ENCODE measurements around the gene ABLIM2. TPM values are rescaled to one million over a fixed set of nuclear protein-coding genes. Genes with fewer than 3 reads are reported as not detected.
"Not testable (repeated sequence)": the region's sequence is repeated elsewhere in the genome, so short reads cannot be mapped to it uniquely, and the experiment has no call there.

Gene ABLIM2
- total RNA-seq, 3 donors from 2014 or later (not counting 1 experiment from before 2014, with no cell fraction given): 0.71 to 2.8 (median 1.3) TPM

GRCh38 chr4:8142556-8142955, 16.1 kb downstream of the ABLIM2 start:
- H3K4me1 Mint-ChIP-seq: no peaks in the 10 kb centered on the region
- intact Hi-C loops (cut with micrococcal nuclease): no loop called here
- no peak for ATAC-seq

GRCh38 chr4:8141935-8142334, 16.7 kb downstream of the ABLIM2 start:
- Histone ChIP-seq H3K27me3 (ENCODE audit: control insufficient read depth, insufficient read depth, low read length) (no peaks in the 10 kb centered on the region), H3K27ac (ENCODE audit: low read length) (no peak overlapping the region), H3K9me3 (ENCODE audit: control insufficient read depth, insufficient read depth, low read length) (no peaks in the 10 kb centered on the region), H3K4me3 (ENCODE audit: low read length) (no peak overlapping the region), H3K36me3 (ENCODE audit: control insufficient read depth, insufficient read depth, low read length) (no peaks in the 10 kb centered on the region), H3K4me1 (ENCODE audit: control insufficient read depth, insufficient read depth, low read length) (no peaks in the 10 kb centered on the region)
- no peak for DNase-seq
- intact Hi-C loops (cut with micrococcal nuclease): no loop called here
- Mint-ChIP-seq H3K9me3 (peaks cover 3% of the 10 kb centered on the region in 2 donors), H3K4me3 (no peak overlapping the region), H3K27me3 (ENCODE audit: low read depth in 2 of 2) (peaks cover 7 to 13% of the 10 kb centered on the region in 2 donors), H3K36me3 (no peaks in the 10 kb centered on the region), H3K27ac (no peak overlapping the region), H3K4me1 (no peaks in the 10 kb centered on the region)
- ATAC-seq: no peak
- TF ChIP-seq CTCF (IDR thresholded peaks at IDR 0.05): no peak
- WGBS (ENCODE audit: insufficient coverage): 91% methylated on average over 9 of the region's 9 CpGs

More at GRCh38 chr4:8142556-8142955, 16.1 kb downstream of the ABLIM2 start:
- no peak for TF ChIP-seq CTCF (IDR thresholded peaks at IDR 0.05)
- Histone ChIP-seq H3K27ac (ENCODE audit: low read length) (no peak overlapping the region), H3K36me3 (ENCODE audit: control insufficient read depth, insufficient read depth, low read length) (no peaks in the 10 kb centered on the region), H3K4me1 (ENCODE audit: control insufficient read depth, insufficient read depth, low read length) (no peaks in the 10 kb centered on the region), H3K4me3 (ENCODE audit: low read length) (no peak overlapping the region), H3K9me3 (ENCODE audit: control insufficient read depth, insufficient read depth, low read length) (no peaks in the 10 kb centered on the region), H3K27me3 (ENCODE audit: control insufficient read depth, insufficient read depth, low read length) (no peaks in the 10 kb centered on the region)
- peaks cover 3% of the 10 kb centered on the region in 2 donors for H3K9me3 Mint-ChIP-seq
- H3K27ac Mint-ChIP-seq: no peak overlapping the region
- 70% methylated on average over 8 of the region's 9 CpGs for WGBS (ENCODE audit: insufficient coverage)
- peaks cover 7 to 13% of the 10 kb centered on the region in 2 donors for H3K27me3 Mint-ChIP-seq (ENCODE audit: low read depth in 2 of 2)
- no peaks in the 10 kb centered on the region for H3K36me3 Mint-ChIP-seq
- DNase-seq: no peak
- no peak overlapping the region for H3K4me3 Mint-ChIP-seq

GRCh38 chr4:8140915-8141314, 17.7 kb downstream of the ABLIM2 start:
- 82% methylated on average over 6 of the region's 6 CpGs for WGBS (ENCODE audit: insufficient coverage)
- H3K36me3 Mint-ChIP-seq: no peaks in the 10 kb centered on the region
- DNase-seq (no peak), ATAC-seq (no peak)
- Histone ChIP-seq H3K4me3 (ENCODE audit: low read length) (no peak overlapping the region), H3K27ac (ENCODE audit: low read length) (no peak overlapping the region), H3K4me1 (ENCODE audit: control insufficient read depth, insufficient read depth, low read length) (no peaks in the 10 kb centered on the region), H3K9me3 (ENCODE audit: control insufficient read depth, insufficient read depth, low read length) (no peaks in the 10 kb centered on the region), H3K27me3 (ENCODE audit: control insufficient read depth, insufficient read depth, low read length) (no peaks in the 10 kb centered on the region), H3K36me3 (ENCODE audit: control insufficient read depth, insufficient read depth, low read length) (no peaks in the 10 kb centered on the region)
- no peak overlapping the region for H3K4me3 Mint-ChIP-seq
- peaks cover 3% of the 10 kb centered on the region in 2 donors for H3K9me3 Mint-ChIP-seq
- peaks cover 4 to 13% of the 10 kb centered on the region in 2 donors for H3K27me3 Mint-ChIP-seq (ENCODE audit: low read depth in 2 of 2)
- H3K27ac Mint-ChIP-seq: no peak overlapping the region
- intact Hi-C loops (cut with micrococcal nuclease): no loop called here
- no peak for TF ChIP-seq CTCF (IDR thresholded peaks at IDR 0.05)
- H3K4me1 Mint-ChIP-seq: no peaks in the 10 kb centered on the region

- H3K4me3 Mint-ChIP-seq; ATAC-seq; H3K4me1 ChIP-seq (ENCODE audit: control insufficient read depth, insufficient read depth, low read length); H3K27me3 ChIP-seq (ENCODE audit: control insufficient read depth, insufficient read depth, low read length); H3K4me3 ChIP-seq (ENCODE audit: low read length); H3K9me3 Mint-ChIP-seq; H3K27ac Mint-ChIP-seq; H3K4me1 Mint-ChIP-seq; intact Hi-C loops (cut with micrococcal nuclease); H3K9me3 ChIP-seq (ENCODE audit: control insufficient read depth, insufficient read depth, low read length); DNase-seq; H3K27ac ChIP-seq (ENCODE audit: low read length); H3K36me3 ChIP-seq (ENCODE audit: control insufficient read depth, insufficient read depth, low read length); H3K36me3 Mint-ChIP-seq: not testable (repeated sequence)
- H3K27me3 Mint-ChIP-seq (ENCODE audit: low read depth in 2 of 2): peaks cover 0 to 10% of the 10 kb centered on the region in 2 donors
- WGBS (ENCODE audit: insufficient coverage): 93% methylated on average over 4 of the region's 5 CpGs
These were observed 18.9 kb downstream of the ABLIM2 start for GRCh38 chr4:8139726-8140125.
